GM04504 (cell line): ENCODE data around the gene ICAM2.
"Not testable (repeated sequence)": the region's sequence is repeated elsewhere in the genome, so short reads cannot be mapped to it uniquely, and the experiment has no call there.

Experiments
- DNase-seq: peaks from one replicate; pipeline ENCODE4 v3.0.0-alpha.2; 2012; ENCODE audit warnings: low read depth

ICAM2 gene

DNA sequence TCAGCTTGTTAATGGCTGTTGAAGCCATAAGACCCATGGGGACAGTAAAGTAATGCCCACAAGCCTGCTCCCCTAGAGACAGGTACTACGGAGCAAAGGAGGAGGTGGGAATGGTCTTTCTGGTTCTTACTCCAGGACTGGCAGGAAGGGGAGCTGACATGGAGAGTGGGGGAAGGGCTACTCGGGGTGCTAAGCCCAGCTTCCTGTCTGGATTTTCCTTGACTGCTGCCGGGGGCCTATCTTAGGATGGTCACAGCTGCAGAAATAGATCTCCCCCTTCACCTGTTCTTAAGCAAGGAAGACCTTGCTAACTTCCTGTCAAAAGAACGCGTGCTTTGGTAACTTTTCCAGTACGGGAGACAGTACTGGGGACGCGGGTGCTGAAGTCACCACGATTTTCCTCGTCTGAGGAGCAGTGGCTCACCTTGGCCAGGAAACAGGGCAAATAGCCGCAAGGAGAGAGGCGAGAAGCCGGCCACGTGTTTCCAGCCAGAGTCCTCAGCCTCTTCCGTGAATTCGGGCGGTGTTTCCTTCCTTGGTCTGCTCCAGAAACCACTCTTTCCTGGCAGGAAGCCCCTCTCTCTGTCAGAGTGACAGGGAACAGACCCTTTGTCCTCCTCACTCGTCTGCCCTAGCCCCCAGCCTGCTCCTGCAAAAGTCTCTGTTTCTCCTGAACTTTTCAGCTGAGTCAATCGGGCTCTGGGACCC is 22.9 kb downstream of the ICAM2 start:
- DNase-seq, result no peak

DNA sequence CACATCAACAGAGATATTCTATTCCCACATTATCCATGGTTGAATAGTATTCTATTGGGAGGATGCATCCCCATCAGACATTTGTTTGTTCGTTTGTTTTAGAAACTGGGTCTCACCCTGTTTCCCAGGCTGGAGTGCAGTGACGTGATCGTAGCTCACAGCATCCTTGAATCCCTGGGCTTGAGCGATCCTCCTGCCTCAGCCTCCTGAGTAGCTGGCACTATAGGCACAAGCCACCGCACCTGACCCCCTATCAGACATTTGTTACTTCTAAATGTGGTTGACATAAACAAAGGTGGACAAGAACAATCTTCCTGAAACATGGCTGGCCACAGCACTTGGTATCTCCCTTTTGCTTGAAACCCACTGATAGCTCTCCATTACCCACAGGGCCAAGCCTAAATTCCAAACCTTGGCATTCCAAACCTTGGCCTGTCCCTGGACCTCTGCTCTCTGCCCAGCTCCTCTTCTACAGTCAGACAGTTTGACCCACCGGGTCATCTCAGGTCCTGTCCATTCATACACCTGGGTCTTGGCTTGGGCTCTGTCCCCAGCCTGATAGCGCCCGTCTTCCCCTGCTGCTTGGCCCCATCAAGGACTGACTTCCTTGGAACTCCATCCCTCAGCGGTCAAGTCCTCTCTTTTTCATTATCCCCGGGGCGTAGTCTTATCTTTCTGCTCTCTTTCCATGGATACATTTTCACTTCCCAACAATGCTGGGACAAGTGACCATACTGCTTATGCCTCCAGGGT is 23.8 kb downstream of the ICAM2 start:
- no peak for DNase-seq

- no peak for DNase-seq
These were observed 24.8 kb downstream of the ICAM2 start for GRCh38 chr17:63995626-63996025.

DNA sequence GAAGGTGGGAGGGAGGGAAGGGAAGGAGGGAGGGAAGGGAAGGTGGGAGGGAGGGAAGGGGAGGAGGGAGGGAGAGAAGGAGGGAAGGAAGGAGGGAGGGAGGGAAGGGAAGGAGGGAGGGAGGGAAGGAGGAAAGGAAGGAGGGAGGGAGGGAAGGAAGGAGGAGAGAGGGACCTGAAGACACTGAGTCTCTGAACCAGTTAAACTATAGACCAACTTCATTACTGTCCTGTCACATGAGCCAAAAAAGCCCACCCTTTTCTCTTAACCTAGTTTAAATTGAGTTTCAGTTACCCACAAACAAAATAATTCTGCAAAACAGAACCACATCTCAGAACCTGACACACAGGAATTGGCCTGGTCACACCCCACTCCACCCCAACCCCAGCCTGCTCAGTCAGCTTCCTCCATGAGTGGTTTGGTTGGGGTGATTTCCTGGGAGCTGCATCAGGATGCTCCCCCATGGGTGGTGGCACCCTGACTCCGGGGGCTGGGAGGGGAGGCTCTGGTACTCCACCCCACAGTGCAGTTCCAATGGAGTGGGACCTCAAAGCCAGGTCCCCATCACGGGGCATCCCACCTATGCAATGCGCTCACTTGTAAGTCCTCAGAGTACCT is 27.0 kb downstream of the ICAM2 start:
- no peak for DNase-seq

GRCh38 chr17:63991611-63992010 is 28.8 kb downstream of the ICAM2 start:
- no peak for DNase-seq

DNA sequence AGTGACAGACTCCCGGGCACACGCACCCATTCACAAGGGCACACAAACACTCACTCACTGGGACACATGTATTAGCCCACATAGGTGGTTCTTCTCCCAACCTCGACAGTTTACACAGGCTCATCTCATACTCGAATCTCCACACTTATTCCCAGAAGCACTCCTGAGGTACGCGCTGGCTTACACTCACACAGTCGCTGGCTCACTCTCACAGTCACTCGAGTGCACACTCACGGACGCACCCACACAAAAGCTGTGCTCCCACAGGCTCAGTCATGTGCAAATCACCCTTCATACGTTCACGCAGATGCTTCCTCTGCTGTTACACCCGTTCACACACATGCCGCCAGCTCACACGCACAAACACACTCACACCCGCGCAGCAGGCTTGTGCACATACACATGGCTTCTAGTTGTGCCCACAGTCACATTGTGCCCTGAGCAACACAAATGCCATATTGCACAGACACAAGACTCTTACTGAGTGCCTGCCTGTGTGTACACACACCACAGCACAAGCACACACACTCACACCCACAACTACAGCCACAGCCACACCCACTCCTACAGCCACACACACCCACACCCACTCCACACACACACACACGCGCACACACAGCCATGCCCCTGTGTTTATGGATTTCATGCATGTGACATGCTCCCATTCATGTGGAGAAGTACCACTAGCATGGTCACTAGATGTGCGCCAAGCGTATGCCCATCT is 30.6 kb downstream of the ICAM2 start:
- DNase-seq, result no peak

GRCh38 chr17:63988741-63989621 is 31.5 kb downstream of the ICAM2 start:
- DNase-seq, result no peak

GRCh38 chr17:63988127-63988478 is 32.3 kb downstream of the ICAM2 start:
- DNase-seq, result no peak

- no peak for DNase-seq
These were observed 33.0 kb downstream of the ICAM2 start for GRCh38 chr17:63987221-63988126.

DNA sequence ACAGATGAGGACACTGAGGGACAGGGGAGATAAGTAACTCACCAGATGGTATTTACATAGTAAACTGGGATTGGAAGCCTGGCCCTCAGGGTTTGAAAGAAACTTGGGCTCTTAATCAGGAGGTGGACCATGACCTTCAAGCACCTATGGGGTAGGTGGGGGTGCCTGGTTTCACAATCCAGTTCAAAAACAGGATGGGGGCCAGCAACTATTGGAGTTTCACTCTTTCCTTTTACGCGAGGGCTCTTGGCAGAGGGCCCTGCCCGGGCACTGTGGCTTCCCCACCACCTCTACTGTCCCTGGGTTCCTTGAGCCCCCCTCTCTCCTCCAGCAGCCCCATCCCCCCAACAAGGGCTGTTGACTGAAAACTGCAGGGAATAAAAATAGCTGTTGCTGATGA is 33.6 kb downstream of the ICAM2 start:
- no peak for DNase-seq

- no peak for DNase-seq
These were observed 34.9 kb downstream of the ICAM2 start for GRCh38 chr17:63985387-63986140.

- DNase-seq, result peak; percentile 79
These were observed 35.6 kb downstream of the ICAM2 start for GRCh38 chr17:63984651-63985386.

GRCh38 chr17:63984236-63984635 is 36.2 kb downstream of the ICAM2 start:
- no peak for DNase-seq

- DNase-seq, result no peak
These were observed 37.1 kb downstream of the ICAM2 start for GRCh38 chr17:63983320-63983719.

DNA sequence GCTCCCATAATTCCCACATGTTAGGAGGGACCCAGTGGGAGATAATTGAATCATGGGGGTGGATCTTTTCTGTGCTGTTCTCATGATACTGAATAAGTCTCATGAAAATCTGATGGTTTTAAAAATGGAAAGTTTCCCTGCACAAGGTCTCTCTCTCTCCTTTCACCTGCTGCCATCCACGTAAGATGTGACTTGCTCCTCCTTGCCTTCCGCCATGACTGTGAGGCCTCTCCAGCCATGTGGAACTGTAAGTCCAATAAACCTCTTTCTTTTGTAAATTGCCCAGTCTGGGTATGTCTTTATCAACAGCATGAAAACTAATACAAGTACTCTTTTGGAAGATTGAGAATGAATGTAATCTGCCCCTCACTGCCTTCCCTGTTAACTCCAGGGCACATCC is 37.8 kb downstream of the ICAM2 start:
- DNase-seq, result not testable (repeated sequence)

GRCh38 chr17:63978272-63979200 is 41.9 kb downstream of the ICAM2 start:
- no peak for DNase-seq

GRCh38 chr17:63976702-63977101 is 43.7 kb downstream of the ICAM2 start:
- DNase-seq, result no peak

GRCh38 chr17:63975541-63976092 is 44.8 kb downstream of the ICAM2 start:
- no peak for DNase-seq
